ENCODE measurements around the gene LAMC1.

DNA sequence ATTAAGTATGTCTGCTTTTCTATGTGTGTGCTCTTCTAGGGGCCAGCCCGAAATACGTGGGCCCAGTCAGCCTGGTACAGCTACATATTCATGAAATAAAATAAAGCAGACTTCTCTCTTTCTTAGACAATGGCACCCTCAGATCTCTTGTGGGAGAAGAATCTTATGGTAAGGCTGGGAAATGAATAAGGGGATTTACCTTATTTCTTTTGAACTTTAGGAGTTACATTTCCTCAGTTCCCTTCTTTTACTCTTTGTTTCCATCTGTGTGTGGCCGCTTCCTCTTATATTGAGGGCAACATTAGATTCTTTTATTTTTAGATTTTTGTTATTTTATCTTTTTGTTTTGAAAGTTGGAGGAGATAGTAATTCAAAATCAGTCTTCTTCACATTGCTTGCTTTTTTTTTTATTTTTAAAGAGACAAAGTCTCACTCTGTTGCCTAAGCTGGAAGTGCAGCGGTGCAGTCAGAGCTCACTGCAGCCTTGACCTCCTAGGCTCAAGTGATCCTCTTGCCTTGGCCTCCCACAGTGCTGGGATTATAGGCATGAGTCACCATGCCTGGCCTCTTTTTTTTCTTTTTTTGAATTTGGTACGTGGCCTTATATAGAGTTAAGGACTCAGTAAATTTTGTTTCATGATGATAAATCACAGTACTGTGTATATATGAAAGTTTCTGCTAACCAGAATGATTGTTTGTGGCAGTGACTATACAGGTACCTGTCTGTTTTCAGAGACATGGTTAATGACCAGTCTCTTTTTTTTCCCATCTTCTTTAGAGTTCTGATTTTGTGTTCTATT, 9.1 kb downstream of the LAMC1 start:
- TF ChIP-seq, protein P1, sequence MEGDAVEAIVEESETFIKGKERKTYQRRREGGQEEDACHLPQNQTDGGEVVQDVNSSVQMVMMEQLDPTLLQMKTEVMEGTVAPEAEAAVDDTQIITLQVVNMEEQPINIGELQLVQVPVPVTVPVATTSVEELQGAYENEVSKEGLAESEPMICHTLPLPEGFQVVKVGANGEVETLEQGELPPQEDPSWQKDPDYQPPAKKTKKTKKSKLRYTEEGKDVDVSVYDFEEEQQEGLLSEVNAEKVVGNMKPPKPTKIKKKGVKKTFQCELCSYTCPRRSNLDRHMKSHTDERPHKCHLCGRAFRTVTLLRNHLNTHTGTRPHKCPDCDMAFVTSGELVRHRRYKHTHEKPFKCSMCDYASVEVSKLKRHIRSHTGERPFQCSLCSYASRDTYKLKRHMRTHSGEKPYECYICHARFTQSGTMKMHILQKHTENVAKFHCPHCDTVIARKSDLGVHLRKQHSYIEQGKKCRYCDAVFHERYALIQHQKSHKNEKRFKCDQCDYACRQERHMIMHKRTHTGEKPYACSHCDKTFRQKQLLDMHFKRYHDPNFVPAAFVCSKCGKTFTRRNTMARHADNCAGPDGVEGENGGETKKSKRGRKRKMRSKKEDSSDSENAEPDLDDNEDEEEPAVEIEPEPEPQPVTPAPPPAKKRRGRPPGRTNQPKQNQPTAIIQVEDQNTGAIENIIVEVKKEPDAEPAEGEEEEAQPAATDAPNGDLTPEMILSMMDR (conservative IDR thresholded peaks at IDR 0.05) = no peak
- no peak for TF ChIP-seq ZFX (IDR thresholded peaks at IDR 0.05)
